Activated T-cell treated with anti-CD3 and anti-CD28 coated beads, Interleukin-2, amount 50 U/mL, for 1 hour (primary cell): ENCODE results near the gene PUM1.
"Not testable (repeated sequence)": the region's sequence is repeated elsewhere in the genome, so short reads cannot be mapped to it uniquely, and the experiment has no call there.

Source experiments
- DNase-seq: peaks from one replicate; pipeline ENCODE4 v3.0.0-alpha.2; 2020

Gene PUM1

DNA sequence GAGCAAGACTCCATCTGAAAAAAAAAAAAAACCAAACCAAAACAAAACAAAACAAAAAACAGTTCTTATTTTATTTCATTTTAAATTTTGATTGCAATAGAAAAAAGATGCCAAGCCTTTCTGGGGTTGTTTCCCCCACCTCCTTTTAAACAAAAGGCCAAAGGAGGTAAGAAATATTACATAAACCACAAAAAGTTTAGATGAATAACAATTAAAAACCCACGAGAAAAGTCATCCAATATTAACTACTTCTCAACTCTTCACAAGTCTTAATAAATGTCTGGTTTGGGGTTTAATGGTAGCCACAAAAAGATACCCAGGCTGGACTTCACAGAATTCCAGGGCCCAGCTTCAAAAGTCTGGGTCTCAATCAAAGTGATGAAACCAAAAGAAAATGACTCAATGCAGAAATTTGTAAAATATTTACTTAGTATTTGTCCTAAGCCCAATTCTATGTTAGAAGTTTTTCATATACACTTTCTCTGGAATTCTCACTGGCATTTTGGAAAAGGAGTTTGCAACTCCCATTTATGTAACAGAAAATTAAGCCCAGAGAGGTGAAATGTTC lies 110.0 kb downstream of the PUM1 start:
- no peak for DNase-seq

GRCh38 chr1:30953685-30954084 lies 111.8 kb downstream of the PUM1 start:
- DNase-seq, result no peak

DNA sequence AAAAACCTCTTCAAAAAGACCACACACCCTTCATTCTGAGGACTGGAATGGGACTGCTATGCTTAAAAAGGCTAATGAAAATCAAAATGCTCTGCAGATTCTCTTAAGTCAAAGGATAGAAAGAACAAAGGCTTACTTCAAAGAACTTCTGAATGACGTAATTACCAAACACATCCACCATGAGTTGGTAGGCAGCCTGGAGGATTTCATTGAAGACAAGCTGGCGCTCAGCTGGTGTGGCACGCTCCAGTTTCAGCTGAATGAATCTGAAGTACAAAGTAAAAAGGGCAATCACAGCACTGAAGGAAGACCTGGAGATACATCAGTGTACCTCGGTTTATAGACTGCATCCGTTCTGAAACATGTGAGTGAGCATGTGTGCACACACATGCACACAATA lies 113.4 kb downstream of the PUM1 start:
- no peak for DNase-seq

DNA sequence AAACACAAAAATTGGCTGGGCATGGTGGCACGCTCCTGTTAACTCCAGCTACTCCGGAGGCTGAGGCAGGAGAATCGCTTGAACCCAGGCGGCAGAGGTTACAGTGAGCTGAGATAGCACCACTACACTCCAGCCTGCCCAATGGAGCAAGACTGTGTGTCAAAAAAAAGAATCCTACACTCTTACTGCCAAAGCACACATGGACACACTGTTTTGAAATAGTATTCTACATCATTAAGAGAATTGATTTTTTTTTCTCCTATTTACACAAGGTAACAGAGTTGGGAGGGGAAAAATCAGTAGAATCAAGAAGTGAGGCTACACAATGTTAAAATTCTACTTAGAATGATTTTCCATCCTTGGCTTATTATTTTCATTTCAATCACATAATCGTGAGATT lies 114.8 kb downstream of the PUM1 start:
- no peak for DNase-seq

DNA sequence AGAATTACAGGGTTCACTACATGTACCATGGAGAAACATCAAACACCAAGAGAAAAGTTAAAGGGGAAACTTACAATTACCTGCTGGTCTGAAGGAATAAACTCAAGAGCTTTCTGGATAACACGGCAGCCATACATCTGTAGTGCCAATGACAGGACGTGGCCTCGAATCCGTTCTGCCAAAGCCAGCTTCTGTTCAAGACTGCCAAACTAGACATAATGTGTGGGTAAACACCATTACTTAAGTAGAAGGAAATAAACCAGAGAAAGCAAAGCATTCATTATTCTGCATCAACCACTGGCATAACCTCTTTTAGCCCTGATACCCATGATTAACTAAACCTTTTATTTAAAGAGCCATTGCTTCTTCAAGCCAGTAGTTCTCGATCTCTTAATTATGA lies 115.5 kb downstream of the PUM1 start:
- no peak for DNase-seq

DNA sequence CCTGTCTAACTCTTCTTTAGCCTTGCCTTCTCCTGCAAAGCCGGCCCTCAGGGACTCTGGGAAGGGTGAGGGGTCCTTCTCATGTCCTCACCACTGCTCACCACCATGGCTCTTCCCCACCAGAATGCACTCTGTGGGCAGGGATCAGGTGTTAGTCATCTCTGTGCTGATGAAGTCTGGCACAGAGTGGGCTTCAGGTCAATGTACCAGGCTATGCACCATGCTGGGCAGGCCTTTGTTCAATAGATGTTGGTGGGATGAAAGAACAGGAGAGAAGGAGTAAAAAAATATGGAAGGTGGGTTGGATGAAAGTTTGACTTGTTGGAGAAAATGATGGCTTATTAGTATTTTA lies 116.1 kb downstream of the PUM1 start:
- DNase-seq, result not testable (repeated sequence)

GRCh38 chr1:30948813-30949486 lies 116.6 kb downstream of the PUM1 start:
- not testable (repeated sequence) for DNase-seq

- no peak for DNase-seq
These were observed 117.2 kb downstream of the PUM1 start for GRCh38 chr1:30948278-30948677.

- no peak for DNase-seq
These were observed 118.3 kb downstream of the PUM1 start for GRCh38 chr1:30947212-30947611.

- no peak for DNase-seq
These were observed 123.1 kb downstream of the PUM1 start for GRCh38 chr1:30942326-30942963.

DNA sequence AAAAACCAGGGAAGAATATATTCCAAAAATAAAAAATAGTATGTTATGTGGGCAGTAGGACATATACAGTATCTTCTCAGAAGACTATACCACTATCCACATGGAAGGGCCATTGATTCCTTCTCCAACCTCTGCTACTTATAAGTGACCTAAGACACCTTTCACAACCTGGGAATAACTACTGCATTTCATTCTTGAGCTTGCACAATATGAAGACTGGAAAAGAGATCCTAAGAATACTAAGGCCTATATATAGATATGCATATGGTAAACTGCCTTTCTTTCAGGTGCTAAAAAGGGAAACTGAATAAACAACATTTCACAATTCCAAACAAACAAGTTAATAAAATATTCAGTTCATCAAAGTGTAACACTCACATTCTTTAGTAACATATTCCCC lies 125.0 kb downstream of the PUM1 start:
- no peak for DNase-seq

DNA sequence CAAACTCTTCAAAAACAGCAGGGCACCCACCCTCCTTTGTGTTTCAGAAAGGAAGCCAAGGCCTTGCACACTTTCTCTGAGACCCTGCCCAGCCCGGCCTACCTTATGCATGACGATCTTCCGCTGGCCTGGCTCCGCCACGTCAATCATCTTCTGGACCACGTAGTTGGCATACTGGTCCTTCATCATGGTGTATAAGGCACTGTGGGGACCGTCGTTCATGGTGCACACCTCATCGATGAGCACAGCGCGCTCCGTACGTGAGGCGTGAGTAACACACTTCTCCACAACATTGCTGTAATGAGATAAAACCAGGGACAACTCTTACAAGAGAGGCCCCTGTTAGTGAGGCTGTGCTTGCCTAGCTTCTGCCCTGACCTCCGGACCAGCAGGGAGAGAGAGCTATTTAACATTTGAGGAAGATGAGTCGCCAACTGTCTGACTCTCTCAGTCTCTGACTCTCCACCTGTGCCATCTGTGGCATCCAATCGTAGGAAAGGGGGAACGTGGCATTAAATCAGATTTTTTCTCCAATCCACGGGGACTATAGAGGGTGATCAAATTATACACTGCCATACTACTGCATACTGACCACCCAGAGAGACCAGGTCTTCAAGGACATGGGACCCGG lies 128.9 kb downstream of the PUM1 start:
- no peak for DNase-seq

DNA sequence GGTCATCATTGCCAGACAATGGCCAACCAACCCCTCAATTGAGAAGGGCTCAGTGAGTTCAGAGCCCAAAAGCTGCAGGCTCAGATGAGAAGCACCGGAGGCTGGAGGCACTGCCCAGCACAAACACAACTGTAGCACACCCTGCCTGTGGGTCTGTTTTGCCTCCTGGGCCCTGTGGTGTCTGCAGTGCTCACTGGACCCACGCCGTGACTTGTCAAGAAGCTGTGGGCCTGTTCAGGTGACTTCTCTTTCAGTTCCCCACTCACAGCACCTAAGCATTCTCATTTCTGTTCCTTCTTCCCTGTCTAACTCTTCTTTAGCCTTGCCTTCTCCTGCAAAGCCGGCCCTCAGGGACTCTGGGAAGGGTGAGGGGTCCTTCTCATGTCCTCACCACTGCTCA lies 129.8 kb downstream of the PUM1 start:
- not testable (repeated sequence) for DNase-seq

DNA sequence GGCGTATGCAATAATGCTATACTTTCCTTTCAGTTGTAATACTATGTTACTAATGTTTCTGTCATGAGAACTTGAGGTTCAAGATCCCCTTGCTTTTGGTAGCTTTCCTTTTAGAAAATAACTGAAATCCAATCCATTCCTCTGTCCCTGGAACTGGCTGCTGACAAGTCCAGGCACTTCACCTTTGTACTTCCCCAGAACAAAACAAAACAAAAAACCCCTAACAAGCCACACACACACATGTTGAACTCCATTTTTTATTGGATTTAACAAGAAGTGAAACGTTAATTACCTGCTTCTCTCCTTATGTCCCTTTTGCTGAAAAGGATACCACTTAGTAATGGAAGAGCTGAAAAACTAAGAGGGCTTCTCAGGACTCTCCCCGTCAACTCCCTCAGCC lies 130.9 kb downstream of the PUM1 start:
- no peak for DNase-seq

GRCh38 chr1:30933874-30934252 lies 131.7 kb downstream of the PUM1 start:
- DNase-seq, result no peak

DNA sequence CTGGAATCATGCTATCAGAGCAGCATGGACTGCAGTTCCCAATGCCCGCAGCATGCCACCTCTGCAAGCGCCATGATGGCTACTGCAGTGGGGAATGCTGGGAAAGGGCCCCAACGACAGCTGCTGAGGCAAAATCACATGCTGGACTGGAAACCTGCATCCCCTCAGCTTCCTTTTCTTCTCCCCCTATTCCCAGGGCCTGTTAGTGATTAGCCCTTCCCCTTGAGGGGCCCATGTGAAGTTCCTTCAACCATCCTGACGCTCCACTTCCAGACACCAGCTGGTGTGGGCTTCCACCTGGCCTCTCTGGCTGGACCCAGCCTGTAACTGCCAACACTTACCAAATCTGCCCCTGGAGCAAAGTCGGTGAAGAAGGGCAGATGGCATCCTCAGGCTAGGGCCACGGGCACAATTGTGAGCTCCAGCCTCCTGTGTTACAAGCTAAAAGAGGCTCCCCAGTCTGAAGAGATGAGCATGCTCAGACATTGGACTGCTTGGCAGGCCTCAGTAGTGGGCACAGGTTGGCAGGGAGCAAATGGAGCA lies 134.8 kb downstream of the PUM1 start:
- DNase-seq, result no peak

DNA sequence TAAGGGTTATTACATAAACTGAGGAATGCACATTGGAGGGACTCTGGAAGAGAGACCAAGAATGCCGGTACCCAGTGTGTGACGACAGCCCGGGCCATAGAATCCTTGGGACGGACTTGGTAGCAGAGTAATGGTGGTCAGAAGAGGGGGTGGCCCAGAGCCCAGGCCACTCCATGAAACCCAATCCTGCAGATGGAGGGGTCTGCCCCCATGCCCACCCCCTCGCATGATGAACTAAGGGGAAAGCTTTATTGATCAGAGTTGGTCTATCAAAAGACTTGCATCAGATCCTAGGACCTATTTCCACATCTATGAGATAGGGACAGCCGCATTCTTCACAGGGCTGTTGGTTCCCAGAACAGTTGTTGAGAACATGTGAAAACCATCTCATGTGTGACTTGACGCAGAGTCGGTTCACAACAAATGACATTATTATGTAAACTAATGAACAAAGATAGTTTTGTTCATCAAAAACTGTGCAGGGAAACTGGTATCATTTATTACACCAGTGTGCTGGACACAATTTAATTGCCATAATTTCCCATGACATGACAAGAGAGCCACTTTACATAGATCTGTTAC lies 135.5 kb downstream of the PUM1 start:
- no peak for DNase-seq

GRCh38 chr1:30929135-30929889 lies 136.2 kb downstream of the PUM1 start:
- peak; percentile 52 for DNase-seq

DNA sequence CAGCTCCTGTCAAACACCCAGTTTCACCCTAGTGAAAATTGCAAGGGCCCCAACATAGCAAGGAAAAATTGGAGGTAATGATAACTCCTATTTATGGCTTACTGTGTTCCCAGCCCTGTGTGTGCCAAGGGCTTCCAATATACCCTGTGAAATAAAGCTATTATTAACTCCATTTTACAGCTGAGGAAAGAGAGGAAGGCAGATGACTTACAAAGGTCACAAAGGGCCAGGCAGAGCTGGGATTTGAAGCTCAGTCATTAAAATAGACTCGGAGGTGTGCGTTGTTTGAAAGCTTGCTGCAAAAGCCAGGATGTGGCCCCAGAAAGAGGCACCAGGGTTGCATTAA lies 136.8 kb downstream of the PUM1 start:
- DNase-seq, result no peak

GRCh38 chr1:30928171-30928570 lies 137.3 kb downstream of the PUM1 start:
- no peak for DNase-seq

GRCh38 chr1:30927448-30927847 lies 138.1 kb downstream of the PUM1 start:
- DNase-seq, result no peak

DNA sequence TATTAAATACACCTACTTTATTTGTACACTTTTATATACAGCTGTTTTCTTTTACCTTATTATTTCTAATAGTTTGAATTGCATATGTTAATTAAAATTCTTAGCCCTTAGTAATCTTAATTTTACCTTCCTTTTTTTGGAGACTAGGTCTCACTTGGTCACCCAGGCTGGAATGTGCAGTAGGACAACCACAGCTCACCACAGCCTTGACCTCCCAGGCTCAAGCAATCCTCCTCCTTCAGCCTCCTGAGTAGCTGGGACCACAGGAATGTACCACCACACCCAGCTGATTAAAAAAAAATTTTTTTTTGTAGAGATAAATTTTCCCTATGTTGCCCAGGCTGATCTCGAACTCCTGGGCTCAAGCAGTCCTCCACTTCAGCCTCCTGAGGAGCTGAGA lies 141.9 kb downstream of the PUM1 start:
- no peak for DNase-seq

DNA sequence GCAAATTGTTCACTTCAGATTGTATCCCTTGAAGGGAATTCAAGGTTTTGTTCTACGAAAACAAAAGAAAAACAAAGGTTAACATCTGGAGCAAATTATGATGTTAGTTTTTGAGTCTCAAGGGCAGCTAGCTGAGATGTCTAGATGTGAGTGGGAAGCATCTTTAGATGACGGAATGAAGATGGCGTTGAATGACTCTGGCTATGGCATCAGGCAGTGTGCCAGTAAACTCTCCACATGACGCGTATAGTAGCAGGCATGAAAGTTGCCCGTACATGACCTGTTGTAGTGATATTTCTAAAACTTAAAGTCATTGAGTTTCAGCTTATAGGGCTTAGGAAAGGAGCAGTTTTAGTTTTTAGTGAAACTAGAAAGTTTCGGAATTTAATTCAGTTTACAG lies 144.7 kb downstream of the PUM1 start:
- no peak for DNase-seq
